ENCODE data around the gene TRPM3. TPM values are rescaled to one million over a fixed set of nuclear protein-coding genes. Genes with fewer than 3 reads are reported as not detected.

TRPM3 gene
- total RNA-seq, 1 donor from 2014 or later, result not detected

- Mint-ChIP-seq H3K4me3 (no peak overlapping the region), H3K27me3 (peaks cover 15% of the 10 kb centered on the region), H3K36me3 (ENCODE audit: low read depth) (no peaks in the 10 kb centered on the region), H3K27ac (no peak overlapping the region), H3K4me1 (no peaks in the 10 kb centered on the region), H3K9me3 (no peaks in the 10 kb centered on the region)
- ATAC-seq (ENCODE audit: low read depth), result no peak
- CTCF ChIA-PET, result interaction anchor here (1.0 kb wide), 1 partner anchor 129 kb away, joined by 3 read pairs; no protein-coding TSS in a partner anchor
- TF ChIP-seq CTCF (IDR thresholded peaks at IDR 0.05), result no peak
- intact Hi-C loops (cut with micrococcal nuclease), result loop anchor here (5.0 kb wide), 1 partner anchor 509 kb away; no protein-coding TSS in a partner anchor
- POLR2A ChIA-PET, result no interaction called here
- DNase-seq, result no peak
Measured at GRCh38 chr9:70481471-70481870, 640.0 kb downstream of the TRPM3 start.

- intact Hi-C loops (cut with micrococcal nuclease), result loop anchor here (5.0 kb wide), 1 partner anchor 508 kb away; no protein-coding TSS in a partner anchor
- Mint-ChIP-seq H3K9me3 (no peaks in the 10 kb centered on the region), H3K27ac (no peak overlapping the region), H3K4me3 (no peak overlapping the region), H3K27me3 (peaks cover 18% of the 10 kb centered on the region), H3K36me3 (ENCODE audit: low read depth) (no peaks in the 10 kb centered on the region), H3K4me1 (no peaks in the 10 kb centered on the region)
- no peak for ATAC-seq (ENCODE audit: low read depth)
- ChIA-PET CTCF (interaction anchor here (1.0 kb wide), 1 partner anchor 128 kb away, joined by 3 read pairs; no protein-coding TSS in a partner anchor), POLR2A (no interaction called here)
- no peak for DNase-seq
- no peak for TF ChIP-seq CTCF (IDR thresholded peaks at IDR 0.05)
Measured at GRCh38 chr9:70480405-70480980, 640.9 kb downstream of the TRPM3 start.

GRCh38 chr9:70479880-70480291 lies 641.5 kb downstream of the TRPM3 start:
- no peak for TF ChIP-seq CTCF (IDR thresholded peaks at IDR 0.05)
- ChIA-PET CTCF (no interaction called here), POLR2A (no interaction called here)
- Mint-ChIP-seq H3K4me3 (no peak overlapping the region), H3K27me3 (peaks cover 19% of the 10 kb centered on the region), H3K9me3 (no peaks in the 10 kb centered on the region), H3K27ac (no peak overlapping the region), H3K36me3 (ENCODE audit: low read depth) (no peaks in the 10 kb centered on the region), H3K4me1 (no peaks in the 10 kb centered on the region)
- DNase-seq (no peak), ATAC-seq (ENCODE audit: low read depth) (no peak)
- intact Hi-C loops (cut with micrococcal nuclease), result loop anchor here (5.0 kb wide), 1 partner anchor 508 kb away; no protein-coding TSS in a partner anchor

All from activated B cell treated with CpG ODN at 0.5 μM for 24 hours (primary cell).